Sigmoid colon (tissue), 3 donors: ENCODE results near the gene TRIM9.

Experiments
- POLR2A ChIP-seq, 2 donors: fragments of 450-650 bp; IDR thresholded peaks; one replicate each; pipeline ENCODE4 v1.6.1; 2016; ENCODE audit warnings: antibody characterized with exemption in 2 of 2, mild to moderate bottlenecking in 2 of 2, moderate library complexity in 2 of 2
- TF ChIP-seq, protein P1 (sequence below), 4 experiments: fragments of 450-650 bp in 3 of 4; fragments of 200-600 bp in 1 of 4; IDR thresholded peaks; one replicate each; pipeline ENCODE4 v1.5.1; 2016 to 2019; ENCODE audit warnings: antibody characterized with exemption in 4 of 4, mild to moderate bottlenecking in 3 of 4, moderate library complexity in 2 of 4

DNA sequence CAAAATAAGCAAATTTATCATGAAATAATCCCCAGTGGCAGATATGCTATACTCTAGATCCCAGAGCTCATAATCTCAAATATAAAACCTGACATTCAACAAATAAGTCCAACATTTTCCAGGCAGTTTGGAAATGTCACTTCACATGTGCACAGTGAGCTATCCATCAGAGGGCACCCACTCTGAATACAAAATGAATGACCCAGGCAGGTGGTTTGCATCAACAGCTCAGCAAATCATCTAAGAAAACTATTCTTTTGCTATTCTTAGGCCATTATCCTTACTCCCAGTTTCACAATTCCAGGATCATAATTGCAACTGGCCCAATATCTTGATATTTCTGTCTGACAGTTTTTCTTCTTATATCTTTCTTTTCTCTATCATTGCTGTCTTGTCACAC, 38.5 kb downstream of the TRIM9 start:
- no peak for TF ChIP-seq POLR2A (IDR thresholded peaks at IDR 0.05)
- TF ChIP-seq, protein P1, sequence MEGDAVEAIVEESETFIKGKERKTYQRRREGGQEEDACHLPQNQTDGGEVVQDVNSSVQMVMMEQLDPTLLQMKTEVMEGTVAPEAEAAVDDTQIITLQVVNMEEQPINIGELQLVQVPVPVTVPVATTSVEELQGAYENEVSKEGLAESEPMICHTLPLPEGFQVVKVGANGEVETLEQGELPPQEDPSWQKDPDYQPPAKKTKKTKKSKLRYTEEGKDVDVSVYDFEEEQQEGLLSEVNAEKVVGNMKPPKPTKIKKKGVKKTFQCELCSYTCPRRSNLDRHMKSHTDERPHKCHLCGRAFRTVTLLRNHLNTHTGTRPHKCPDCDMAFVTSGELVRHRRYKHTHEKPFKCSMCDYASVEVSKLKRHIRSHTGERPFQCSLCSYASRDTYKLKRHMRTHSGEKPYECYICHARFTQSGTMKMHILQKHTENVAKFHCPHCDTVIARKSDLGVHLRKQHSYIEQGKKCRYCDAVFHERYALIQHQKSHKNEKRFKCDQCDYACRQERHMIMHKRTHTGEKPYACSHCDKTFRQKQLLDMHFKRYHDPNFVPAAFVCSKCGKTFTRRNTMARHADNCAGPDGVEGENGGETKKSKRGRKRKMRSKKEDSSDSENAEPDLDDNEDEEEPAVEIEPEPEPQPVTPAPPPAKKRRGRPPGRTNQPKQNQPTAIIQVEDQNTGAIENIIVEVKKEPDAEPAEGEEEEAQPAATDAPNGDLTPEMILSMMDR (IDR thresholded peaks at IDR 0.05): no peak
